ENCODE data around the gene SLCO2A1.

The SLCO2A1 gene

DNA sequence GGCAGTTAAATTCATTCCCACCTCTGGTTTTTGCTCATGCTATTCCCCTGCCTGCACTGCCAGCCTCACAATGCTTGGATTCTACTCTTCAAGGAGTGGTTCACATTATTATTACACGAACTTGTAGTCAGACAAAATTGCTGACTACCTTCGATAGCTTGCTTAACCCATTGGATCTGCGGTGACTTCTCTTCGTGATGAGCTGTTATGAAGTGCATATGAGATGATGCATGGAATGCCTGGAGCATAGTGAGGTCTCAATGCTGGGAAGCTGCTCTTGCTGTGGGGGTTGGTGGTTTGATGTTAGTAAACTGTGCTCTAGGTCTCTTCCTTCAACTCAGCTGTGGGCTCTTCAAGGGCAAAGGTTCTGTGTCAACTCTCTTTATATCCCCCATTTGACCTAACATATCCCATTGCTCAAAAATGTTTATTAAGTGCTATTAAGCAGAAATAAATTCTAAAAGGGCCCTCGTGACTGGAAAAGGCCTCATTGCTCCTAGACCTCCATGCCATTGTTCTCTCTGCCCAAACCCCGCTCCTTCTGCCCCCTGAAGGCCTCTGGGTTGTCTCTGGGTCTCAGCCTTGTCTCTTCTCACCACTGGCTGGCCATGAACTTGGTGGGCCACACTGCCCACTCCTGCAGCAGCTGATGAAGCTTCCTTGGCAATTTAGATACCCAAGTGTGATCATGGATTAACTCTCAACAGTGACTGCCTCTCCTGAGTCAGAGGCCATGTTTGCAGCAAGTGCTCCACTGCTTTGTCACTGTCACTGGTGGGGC is 4.5 kb upstream of the SLCO2A1 start:
- no peak for DNase-seq (ENCODE audit: low read depth)

DNA sequence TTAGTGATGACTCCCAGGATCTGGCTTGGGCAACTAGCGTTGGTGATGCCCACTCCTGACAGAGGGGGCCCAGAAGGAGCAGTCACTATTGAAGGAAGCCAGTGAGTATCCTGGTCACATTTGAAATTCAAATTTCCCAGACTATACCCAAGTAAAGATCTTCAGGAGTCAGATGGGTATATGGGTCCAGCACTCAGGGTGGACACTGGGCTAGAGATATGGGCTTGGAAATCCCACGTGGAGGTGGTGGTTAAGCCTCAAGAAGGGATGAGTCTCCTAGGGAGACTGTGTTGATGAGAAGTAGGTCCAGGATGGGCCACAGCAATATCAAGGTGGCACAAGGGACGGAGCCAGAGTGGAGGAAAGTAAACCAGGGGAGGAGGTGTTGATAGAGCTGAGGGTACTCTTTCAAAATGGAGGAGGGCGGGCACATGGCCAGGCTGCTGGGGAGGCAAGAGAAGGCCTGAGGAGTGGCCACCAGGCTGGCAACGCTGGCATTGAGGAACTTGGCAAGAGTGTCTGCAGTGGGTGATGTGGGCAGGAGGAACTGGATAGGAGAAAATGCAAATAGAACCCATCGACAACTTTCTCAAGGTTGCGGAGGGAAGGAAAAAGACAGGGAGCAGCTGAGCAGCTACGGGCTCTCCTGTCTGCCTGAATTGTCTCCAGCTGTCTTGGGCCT is 3.7 kb upstream of the SLCO2A1 start:
- DNase-seq (ENCODE audit: low read depth): no peak

DNA sequence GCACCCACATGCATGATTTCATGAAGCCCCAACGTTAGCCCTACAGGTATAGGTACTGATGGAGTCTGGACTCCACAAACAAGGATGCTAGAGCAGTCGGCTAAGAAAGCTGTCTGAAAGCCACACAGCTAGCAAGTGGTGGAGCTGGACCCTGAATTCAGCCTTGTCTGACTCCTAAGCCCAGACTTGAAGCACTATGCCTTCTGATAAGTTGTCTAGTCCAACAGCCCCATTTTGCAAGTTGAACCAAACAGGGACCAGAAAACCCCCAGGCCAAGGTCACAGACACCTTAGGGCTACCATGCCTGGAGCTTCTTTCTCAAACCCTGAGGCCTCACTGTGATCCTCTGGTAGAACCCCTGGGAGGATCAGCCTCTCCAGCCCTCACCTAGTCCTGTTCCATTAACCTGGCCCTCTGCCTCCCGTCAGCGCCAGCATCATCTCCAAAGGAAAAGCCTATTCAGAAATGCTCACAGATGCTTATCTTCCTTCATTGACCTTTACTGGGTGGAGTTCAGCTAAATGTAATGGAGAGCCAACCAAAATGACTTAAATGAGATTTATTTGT is 1.7 kb upstream of the SLCO2A1 start:
- DNase-seq (ENCODE audit: low read depth): no peak

DNA sequence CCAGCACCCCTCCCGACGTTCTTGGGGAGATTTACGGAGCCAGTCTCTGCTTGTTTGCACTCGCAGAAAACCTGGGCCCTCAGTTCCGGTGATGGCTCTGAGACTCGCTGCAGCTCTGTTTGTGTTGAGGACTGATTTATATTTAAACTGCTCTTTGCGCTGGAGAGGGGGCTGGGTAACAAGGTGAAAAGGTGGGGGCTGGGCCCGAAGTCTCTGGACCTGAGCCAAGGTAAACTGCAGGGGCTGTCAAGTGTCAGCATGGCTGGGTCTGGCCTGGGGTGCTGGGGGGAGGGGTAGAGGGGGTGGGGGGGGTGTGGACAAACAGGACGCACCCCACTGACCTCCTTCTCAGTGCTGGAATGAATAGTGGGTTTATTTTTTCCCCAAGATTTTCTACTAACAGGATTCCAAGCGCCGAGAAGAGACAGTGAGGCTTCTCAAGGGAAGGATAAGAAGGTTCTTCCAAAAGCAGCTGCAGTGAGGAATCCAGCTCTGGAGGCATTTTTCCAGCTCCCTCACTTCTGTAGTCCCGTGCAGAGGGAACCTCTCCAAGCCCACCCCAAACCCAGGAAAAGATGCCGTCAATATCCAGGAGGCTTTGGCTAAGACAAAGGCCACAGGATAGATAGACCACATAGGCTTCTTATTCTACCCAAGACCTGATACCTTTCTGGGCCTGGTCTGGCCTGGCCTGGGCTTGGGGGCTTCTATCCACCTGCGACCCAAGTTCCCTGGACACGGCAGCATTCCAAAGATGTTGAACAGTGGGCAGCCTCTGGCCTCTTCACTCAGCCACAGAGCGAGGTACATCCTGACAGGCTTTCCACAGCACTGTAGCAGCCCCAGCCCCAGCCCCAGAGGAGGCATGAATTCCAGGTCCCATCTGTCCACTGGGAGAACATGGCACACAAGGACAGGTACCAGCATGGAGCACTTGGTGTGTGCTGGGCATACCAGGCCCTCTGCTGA is 938 bp upstream of the SLCO2A1 start:
- no peak for DNase-seq (ENCODE audit: low read depth)

DNA sequence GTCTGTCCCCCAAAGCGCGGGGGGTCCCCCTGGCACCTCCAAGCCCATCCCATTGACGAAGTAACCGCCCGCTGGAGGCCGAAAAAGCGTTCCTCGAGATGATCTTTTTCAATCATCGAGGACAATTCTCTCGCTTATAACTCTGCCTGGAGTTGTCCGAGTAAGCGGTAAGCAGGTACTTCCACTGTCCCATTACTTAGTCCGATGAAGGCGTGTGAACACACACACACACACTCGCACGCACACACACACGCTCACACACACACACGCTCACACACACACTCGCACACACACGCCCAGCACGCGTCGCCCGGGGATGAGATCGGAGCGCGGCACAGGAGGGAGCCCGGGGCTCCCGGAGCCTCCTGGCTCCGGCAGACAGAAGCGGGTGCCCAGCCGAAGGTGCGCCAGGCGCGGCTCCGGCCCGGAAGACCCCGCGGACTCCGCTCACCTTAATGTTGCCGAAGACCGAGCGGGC is 430 bp downstream of the SLCO2A1 start:
- no peak for DNase-seq (ENCODE audit: low read depth)

DNA sequence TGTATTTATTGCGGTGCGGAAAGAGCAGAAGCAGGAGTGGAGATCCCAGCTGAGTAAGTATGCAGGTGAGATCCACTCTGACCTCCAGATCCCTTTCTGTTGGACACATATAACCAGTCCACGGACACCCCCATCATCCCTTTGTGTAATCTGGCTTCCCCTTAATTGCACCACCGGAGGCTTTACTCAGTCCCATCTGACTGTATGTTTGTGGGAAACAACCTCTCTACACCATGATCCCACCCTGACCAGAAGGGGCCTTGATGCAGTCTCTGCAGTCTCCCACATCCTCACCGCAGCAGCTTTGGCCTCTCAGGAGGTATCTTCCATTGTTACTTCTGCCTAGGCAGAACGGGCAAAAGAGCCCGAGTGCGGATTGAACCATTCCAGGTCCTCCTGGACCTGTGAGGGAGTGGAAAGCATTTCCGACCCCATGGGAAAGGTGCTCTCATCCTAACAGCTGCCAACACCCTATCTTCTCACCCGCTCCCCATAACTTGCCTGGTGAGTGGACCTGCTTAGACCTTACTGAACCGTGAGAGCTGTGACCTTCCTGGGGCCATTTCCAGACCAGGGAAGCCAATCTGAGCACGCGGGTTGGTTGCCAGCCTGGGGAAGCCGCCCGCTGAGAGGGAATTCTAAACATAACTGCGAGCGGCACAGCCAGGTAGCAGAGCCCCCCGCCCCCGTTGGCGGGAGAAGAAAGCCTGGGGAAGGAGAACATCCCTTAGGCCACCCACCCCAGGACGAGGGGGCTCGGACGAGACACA is 1.1 kb downstream of the SLCO2A1 start:
- DNase-seq (ENCODE audit: low read depth): no peak

DNA sequence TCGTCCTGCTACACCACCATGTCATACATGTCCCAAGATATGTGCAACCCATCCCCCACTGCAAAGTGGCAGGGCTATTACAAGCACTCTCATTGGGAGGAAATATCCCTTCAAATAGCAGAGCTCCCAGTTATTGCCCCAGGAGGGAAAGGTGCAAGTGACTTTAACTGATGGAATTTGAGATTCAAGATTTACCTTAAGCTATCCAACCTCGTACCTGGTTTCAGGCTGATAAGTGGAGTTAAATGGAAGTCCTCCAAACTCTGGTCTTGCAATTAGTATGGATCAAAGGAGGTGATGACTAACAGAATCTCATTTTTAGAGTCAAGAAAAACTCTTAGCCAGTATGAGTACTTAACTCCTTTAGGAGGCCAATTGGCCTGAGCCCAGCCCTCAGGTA is 2.1 kb downstream of the SLCO2A1 start:
- no peak for DNase-seq (ENCODE audit: low read depth)

DNA sequence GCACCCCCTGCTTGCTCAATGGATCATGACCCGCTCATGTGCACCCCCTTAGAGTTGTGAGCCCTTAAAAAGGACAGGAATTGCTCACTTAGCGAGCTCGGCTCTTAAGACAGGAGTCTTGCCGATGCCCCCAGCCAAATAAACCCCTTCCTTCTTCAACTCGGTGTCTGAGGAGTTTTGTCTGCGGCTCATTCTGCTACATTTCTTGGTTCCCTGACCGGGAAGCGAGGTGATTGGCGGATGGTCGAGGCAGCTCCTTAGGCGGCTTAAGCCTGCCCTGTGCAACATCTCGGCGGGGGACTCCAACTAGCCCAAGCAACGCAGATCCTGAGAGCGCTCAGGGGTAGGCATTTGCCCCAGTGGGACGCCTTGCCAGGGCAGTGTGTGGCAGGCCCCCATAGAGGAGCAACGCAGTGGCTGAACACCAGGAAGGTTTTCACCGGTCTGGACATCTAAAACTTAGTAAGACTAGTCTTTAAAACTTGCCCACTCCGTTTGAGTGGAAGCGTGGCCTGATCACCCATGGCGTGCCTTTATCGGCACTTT is 9.5 kb downstream of the SLCO2A1 start:
- DNase-seq (ENCODE audit: low read depth): no peak

DNA sequence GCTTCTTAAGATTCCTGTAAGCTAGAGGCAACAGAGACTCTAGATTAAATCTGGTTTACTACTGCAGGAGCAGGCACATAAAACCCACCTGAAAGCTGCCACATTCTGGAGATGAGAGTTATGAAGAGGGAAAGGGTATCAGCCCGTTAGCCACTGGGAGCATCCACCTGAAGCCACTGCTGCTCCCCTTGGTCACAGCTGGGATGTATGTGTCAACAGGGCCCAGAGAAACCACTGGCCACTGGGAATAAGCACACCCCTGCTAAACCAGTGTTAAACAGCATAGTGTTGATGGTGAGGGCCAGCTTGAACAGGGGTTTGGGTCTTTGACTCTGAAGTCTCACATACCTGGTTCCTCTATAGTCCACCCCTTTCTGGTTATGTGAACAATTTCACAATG is 10.9 kb downstream of the SLCO2A1 start:
- no peak for DNase-seq (ENCODE audit: low read depth)

DNA sequence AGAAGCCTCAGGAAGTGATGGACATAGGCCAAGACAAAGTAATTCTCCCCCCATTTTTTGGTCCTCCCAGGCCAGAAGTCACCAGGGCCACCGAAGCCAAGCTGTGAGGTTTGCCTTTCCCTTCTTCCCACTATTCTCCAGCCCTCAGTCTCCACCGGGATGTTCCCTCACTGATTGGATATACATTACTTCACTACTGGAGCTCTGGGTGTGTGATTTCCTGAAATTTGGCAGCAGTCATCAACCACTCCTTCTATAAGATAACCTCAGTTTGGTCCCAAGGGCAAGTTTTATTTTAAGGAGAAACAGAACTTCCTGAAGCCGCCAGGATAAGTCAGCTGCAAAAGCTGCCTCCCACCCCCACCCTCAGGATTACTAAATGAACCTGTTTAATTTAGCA is 11.3 kb downstream of the SLCO2A1 start:
- no peak for DNase-seq (ENCODE audit: low read depth)

DNA sequence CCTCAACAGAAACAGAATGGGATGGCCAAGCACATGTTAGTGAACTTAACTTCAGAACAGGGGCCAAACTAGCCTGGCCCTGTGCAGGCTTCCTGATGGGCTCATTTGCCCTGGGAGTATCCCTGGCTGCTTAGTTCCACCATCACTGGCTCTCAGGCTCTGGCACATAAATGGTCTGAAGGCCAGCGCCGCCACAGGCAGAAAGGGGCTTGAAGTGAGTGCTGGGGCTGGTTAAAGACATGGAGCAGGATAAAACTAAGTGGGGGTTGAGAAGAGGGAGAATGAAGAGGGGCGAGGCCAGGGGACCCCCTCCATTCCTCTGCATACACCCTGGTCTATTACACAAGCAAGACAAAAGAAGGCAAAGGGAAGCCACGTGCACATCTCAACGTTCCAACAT is 12.2 kb downstream of the SLCO2A1 start:
- no peak for DNase-seq (ENCODE audit: low read depth)

DNA sequence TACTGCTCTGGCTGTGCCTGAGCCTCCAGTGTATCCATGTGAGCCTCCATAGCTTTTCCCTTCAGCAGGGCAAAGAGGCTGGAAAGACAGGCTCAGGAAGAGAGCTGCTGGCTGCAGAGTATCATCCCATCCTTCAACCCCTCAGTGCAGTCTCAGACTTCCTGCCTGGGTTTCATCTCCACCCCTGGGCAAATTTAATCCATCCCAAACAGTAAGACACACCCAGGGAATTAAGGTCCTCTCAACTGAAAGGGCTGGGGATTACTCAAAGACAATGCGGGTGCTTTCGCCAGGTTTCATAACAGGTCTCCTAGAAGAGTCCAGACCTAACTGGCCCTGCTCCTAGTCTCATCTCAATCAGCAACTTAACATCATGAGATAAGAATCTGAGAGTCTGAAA is 15.5 kb downstream of the SLCO2A1 start:
- DNase-seq (ENCODE audit: low read depth): no peak

DNA sequence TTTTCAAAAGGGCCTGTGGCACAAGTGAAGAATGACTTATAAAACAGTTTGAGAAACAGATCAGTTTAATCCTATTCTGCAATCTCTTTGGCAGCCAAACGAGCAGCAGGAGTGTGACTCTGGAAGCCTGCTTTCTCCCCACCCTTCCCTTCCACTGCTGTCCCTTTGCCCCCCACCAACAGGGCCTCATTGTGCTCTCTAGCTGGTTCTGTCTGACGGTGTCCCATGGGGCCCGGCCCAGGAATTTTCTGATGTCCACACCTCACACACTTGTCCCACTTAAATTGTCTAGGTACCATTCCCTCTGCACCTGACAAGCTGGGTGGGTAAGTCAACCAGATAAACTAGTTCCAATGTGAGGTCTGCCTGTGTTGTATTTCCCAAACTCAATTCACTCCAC is 16.4 kb downstream of the SLCO2A1 start:
- DNase-seq (ENCODE audit: low read depth): no peak

DNA sequence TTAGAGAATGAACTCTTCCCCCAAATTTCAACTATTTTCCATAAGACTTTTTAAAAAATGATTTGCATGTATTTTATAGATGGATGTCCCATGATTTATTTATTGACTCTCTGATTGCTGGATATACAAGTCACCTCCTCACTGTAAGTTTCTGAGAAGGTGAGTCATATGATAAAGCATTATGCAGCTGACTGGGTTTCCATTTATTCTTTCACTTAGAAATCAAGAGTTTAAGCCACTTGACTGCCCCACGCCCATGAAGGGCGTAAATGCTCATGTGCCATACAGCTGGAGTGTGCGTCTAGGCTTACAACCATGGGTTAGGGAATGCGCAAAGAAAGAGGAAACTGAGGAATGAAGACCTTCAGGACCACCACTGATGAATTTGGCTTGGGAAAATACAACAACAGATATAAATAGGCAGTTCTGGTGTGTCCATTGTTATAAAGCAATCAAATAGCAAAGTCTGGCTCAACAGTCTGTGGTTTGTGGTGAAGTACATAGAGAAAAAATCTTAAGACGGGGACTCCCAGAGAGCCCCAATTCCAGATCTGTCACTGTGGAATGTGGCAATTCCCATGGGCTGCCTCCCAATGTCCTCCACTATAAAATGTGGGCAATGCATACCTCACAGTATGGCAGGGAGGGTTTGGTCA is 20.3 kb downstream of the SLCO2A1 start:
- no peak for DNase-seq (ENCODE audit: low read depth)

DNA sequence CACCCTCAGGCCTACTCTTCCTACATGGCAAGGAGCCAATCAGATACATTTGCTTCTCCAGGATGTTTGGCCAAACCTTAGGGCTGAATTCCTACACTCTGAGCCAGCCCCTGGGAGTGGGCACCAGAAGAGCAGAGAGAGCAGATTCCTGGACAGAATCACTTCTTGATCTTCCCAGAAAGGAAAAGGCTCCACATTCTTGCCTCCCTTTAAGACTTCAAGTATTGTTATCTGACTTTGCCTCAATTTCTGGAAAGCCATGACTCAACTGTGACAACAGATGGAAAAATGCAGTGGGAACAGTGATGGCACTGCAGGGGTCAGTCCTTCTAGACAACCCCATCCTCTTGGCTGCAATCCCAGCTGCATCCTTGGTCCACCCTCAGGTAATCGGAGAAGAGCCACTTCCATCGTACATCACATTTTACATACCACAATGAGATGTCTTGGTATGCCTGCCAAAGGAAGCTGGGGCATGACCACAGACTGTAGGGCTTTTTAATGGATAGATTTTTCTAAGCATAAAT is 21.0 kb downstream of the SLCO2A1 start:
- no peak for DNase-seq (ENCODE audit: low read depth)

DNA sequence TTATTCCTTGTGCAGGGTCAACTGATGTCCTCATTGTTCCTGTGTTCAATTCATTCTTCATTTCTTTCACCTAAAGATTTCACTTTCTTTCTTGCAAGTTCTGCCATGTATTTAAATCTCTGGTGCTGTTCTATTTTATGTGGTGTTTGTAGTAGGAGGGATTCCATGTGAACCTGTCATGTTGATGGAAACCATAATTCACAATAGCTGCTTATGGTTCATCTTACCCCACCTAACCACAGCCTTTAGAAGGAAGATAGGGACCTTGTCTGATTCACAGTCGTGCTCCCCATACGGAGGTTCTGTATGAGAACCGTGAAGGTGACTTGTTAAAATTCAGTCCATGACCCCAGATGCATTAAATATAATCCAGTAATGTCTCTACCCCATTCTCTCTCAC is 21.9 kb downstream of the SLCO2A1 start:
- DNase-seq (ENCODE audit: low read depth): no peak

DNA sequence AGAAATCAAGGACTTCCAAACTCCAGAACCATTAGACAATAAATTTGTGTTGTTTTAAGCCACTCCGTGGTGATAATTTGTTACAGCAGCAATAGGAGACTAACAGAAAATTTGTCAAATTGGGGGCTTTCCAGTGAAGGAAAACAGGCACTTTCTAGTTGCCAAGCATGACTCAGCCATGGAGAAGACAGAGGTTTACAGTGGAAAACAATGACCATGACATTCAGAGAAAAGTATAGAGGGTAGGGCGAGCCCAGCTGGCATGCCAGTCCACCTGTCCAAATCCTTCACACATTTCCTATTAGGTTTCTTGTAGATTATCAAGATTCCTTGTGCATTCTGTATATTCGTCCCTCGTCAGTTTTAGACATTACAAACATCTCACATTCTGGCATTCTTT is 24.9 kb downstream of the SLCO2A1 start:
- DNase-seq (ENCODE audit: low read depth): no peak

DNA sequence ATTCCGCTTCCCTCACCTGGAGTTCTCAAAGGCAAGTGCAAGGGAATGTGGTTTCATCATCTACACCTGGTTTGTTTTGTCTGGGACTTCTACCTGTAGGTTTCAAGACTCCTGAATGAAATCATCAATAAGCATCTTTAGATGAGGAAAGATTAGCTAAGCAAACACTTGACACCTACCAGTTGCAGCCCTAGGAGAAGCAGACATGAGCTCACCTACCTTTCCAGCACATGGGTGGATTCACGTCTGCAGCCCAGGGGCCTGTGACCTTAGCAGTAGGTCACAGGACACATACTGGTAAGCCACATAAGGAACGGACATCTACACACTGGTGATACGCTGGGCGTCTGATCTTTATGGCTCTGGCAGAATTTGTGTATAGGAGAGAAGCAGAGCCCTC is 26.7 kb downstream of the SLCO2A1 start:
- DNase-seq (ENCODE audit: low read depth): no peak

DNA sequence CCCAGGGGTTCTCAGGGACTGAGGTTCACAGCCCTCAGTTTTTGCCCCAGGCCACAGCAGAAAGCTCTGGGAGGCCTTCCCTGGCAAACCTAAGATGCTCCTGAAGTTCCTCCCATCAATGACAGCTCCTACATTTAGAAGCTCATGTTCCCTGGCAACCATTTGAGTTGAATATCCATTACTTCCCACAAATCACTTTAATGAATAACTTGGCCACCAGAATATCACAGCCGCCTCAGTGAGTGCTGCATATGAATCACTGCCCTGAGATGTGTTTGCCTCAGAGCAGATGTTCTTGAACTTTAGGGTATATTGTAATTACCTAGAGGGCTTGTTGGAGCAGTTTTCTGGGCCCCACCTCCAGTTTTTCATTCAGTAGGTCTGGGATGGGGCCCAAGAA is 27.4 kb downstream of the SLCO2A1 start:
- DNase-seq (ENCODE audit: low read depth): no peak

DNA sequence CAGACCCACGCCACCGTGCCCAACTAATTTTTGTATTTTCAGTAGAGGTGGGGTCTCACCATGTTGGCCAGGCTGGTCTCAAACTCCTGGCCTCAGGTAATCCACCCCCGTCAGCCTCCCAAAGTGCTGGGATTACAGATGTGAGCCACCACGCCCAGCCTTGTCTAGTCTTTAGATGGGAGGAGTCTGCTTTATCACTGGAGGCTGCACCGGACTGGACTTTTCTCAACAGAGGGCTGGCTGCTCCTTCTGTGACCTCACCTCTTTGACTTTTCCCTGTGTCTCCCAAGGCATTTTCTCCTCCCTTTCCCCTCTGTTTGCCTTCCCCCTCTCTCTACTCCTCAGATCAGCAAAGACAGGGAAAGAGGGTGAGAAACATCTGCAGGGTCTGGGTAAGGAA is 28.5 kb downstream of the SLCO2A1 start:
- no peak for DNase-seq (ENCODE audit: low read depth)

All from stimulated activated CD8-positive, alpha-beta memory T cell treated with anti-CD3 and anti-CD28 coated beads, Interleukin-12 subunit alpha, Interleukin-12 subunit beta, amount 100 ng/mL, for 4 hours (primary cell).